Stimulated activated CD4-positive, alpha-beta T cell treated with anti-CD3 and anti-CD28 coated beads, Interleukin-15, amount 100 ng/mL, for 48 hours (primary cell): ENCODE data around the gene RGMA.
A peak's percentile ranks its signal among the peaks of the same experiment; 100 is the strongest.
"Not testable (repeated sequence)": the region's sequence is repeated elsewhere in the genome, so short reads cannot be mapped to it uniquely, and the experiment has no call there.

Experiments
- DNase-seq, 2 donors: peaks; one replicate each; pipeline ENCODE4 v3.0.0-alpha.2; 2020; ENCODE audit warnings: low read depth in 2 of 2

Gene RGMA

DNA sequence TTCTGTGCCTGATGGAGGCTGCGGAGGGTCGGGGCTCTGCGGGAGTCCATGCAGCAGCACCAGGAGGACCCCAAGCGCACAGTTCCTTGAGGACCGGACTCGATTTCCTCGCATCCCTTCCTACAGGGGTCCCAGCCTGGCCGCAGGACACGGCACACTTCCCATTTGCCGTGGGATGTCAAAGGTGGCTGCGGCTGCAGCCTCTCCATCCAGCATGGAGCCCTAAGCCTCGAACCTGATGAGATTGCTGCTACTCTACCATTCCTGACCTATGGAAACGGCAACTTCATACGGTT is 40.6 kb downstream of the RGMA start:
- DNase-seq = no peak

DNA sequence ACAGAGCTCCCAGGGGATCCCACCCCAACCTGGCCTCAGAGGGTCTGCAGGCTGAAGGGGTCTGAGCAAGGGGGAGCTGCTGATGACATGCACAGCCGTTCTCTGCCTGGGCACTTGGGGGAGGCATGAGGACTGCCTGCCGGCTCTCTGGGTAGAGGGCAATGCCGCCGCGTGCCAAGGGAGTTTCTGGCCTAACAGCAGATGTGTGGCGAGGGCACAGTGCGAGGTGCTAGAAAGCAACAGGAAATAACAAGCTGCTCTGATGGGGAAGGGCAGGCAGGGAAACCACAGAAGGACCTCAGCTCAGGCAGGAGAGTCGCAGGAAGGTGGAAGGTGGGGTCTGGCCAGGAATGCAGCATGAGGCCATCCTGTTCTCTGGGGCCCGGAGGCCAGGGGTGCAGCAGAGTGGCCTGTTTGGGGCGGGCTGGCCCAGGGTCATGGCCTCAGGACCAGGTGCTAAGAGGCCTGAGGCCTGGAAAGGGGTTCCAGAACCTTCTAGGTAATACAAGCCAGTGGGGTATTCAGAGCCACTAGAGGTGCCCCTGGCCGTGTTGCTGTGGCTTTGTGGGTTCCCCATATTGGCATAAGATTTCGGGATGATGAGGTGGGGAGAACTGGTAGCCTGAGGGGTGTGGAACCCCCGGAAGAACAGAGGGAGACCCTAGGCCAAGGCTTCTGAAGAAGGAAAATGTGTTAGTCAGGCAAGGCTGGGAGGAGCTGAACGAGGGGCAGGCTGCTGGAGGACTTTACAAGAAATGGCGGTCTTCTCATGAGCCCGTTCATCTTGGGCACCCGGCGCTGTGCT is 41.2 kb downstream of the RGMA start:
- DNase-seq = no peak

DNA sequence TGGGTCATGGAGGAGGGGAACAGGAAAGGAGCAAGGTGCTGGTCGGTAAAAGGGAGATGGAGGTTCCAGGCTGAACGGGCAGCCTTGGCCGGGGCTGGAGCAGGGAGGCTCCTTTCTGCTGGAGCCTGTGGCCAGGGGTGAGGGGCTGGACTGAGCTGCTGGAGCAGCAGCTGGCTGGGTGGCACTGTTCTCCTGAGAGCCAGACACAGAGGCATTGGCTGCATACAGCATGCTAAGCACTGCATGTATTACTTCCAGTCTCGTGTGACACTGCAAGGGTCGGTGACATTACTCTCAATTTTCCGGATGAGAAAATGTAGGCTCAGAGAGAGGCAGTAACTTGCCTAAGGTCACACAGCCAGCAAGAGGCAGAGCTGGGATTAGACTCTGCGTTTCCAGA is 42.3 kb downstream of the RGMA start:
- DNase-seq = no peak

DNA sequence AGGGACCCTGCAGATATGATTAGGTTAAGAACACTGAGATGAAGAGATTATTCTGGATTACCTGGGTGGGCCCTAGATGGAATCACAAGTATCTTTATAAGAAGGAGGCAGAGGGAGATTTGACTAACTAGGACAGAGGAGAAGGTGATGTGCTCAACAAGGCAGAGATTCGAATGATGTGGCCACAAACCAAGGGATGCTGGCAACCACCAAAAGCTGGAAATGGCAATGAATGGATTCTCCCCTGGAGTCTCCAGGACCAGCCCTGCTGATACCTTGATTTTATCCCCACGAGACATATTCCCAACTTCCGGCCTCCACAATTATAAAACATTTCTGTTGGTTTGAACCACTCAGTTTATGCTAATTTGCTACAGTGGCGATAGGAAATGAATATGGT is 42.9 kb downstream of the RGMA start:
- DNase-seq = no peak

DNA sequence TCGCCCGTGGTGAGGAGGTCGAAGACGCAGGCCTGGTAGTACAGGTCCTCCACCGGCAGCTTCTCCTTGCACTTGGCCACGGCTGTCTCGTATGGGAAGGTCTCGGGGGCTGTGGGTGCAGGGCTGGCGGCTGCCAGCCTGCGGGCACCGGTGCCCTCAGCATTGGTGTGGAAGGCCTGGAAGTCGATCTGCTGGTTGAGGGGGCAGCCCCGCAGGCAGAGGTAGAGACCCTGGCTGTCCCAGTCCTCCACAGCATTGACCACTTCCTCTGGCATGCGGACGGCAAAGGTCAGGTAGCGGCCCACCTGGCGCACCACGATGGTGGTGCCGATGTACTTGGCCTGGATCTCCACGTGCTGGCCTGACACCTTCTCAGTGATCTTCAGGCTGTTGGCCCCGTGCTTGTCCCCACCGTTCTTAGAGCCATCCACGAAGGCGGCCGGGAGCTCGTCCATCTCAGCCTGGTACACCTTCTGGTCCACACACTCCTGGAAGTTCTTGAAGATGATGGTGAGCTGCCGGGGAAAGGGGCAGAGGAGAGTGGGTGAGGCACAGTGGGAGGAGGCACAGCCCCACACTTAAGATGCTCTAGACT is 43.7 kb downstream of the RGMA start:
- no peak for DNase-seq

DNA sequence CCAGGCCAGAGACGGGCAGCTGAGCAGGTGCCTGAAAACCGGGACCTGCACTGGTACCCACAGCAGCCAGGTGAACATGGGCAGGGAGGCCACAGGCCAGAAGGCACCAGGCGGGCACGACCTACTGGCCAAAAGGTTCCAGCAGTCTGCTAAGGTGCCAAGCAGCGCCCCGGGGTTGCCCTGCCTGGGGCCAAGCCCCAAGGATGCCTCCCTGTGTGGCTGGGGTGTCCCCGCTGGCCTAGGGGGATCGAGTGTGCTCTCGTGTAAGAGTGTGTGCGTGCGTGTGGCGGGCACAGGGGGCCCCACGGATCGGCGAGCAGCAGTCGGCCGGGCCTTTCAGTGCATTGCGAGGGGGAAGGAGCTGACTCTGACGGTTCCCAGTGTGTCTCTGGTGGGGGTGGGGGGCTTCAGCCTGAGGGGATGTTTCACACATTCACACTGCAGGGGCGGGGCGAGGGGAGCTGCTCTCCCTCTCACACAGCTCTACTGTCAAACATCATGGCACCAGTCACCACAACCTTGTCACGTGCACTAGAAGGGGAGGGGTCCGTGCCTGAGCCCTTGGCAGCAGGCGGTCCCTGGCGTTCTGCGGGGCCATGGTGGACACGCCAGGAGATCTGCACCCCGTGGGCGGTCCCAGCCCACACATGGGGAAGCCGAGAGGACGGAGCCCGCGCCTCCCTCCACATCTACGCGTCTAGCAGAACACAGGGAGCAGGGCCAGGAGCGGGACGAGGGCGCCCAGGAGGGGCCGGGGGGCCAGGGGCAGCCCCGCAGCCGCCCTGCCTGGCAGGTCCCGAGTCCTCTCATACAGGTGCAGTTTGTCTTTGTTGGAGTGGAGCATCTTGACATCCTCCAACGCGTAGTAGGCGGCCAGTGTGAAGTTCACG is 44.5 kb downstream of the RGMA start:
- no peak for DNase-seq

DNA sequence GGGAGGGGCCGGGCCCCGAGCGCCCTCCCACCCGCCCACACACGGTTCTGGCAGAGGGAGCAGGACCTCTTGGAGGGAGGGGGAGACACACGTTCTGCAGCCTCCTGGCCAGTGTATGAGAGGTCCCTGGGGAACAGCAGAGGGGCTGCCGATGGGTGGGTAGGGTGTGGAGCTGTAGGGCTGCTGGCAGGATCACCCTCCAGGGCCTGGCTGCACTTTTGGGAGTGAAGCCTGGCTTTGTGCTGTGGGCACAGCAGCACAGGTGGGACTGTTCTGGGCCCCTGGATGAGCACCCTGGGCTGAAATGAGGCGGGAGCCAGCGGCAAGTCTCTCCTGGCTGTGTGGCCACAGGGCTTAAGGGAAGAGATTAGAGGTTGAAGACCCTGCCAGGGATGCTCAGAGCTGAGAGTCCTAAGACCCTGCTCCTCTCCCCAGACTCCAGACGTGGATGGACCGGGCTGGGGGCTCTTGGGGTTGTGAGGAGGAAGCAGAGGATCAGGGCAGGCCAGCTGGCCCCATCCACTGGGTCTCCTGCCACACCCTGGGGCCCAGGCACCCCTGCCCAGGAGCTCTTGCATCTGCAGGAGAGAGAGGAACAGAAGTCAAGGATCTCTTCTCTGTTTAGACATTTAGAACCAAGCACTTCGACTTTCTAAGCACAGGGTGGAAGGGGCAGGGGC is 45.2 kb downstream of the RGMA start:
- DNase-seq = no peak

DNA sequence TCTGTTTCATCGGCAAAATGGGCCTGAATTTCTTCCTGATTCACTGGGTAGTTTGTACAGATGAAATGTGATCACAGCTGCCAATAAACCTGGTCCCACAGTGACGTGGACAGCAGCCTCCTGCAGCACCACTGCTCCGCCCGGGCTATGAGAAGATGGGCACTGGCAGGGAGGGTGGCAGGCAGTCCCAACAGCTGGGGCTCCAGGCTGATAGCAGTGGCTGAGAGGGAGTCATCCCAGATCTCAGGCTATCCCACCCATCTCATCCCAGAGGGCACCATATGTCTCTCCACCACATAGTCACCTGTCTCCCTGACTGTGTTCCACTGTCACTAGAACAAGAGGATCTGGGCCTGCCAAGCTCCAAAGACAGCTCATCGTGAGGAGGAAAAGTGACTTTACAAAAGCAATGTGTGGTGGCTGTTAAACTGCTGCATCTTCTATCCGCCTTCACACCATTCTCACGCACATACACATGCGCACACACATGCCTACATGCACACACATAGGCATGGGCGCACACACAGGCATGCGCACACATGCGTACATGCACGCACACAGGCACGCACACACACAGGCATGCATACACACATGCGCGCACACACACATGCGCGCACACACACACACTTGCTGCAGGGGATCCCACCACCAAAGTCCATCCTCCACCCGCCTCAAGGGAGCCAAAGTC is 46.2 kb downstream of the RGMA start:
- DNase-seq = no peak

DNA sequence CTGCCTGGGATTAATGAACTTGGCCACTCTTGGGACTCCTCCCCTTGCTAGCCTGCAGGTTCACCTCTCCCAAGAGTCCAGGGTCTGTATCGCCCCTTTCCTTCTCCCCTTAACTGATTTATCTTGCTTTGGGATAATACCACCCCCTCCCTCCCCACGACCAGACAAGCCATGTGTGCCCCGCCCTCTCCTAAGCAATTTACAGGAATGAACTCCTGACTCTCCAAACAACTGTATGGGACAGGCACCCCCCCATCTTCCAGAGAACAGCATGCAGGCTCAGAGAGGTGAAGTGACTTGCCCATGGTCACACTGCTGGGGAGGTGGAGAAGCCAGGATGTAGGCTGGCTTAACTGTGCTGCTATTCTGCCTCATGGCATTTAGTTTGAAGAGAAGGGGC is 46.8 kb downstream of the RGMA start:
- DNase-seq = no peak

DNA sequence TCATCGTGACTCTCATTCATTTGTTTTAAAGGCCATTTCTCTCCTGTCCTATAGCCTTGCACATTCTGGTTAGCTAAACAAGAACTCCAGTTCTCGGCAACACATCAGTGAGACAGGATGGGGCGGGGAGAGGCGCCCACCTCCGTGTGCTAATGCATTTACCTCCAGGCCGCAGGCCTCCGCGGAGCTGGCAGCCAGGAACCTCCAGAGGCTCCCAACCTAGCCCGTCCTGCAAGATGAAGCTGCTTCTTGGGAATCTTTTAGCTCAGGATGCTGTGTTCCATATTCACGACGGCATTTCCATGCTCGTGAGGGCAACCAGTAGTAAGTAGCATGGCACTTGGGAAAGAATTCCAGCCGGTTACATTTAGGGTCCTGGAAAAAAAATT is 47.9 kb downstream of the RGMA start:
- DNase-seq = no peak

DNA sequence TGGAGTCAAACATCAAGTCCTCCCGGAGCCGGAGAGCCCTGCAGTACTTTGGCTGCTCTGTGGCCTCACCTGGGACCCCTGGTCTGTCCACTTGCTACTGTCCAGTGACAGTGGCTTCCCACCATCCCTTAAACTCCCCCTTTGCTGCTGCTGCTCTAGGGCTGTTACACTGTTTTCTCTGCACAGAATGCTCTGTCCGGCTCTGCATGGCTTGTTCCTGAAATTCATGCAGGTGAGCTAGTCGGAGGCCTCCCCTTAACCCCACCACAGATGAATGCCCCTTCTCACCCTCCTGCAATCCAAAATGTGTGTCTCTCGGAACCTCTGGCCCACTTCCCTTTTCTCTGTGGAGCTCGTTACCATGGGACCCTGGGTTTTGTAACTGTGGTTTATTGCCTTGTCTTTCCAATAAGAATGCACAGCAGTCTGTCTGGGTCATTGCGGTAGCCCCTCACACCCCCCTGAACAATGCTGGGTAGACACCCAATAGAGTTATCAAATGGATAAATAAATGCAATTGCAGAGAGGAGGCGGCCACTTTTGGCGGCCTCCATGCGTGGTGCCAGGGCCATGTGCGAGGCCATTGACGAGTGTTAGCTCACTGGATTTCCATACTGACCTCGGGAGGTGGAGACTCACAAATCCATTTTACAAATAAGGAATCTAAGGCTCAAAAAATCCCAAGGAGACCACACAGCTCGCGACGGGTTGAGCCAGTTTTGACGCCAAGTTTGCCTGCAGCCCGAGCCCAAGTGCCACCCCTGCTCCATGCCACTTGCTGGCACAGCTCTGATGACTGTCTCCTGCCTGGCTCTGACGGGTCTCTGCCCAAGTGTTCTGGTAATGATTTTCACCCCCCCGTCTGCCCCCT is 48.5 kb downstream of the RGMA start:
- DNase-seq = no peak

DNA sequence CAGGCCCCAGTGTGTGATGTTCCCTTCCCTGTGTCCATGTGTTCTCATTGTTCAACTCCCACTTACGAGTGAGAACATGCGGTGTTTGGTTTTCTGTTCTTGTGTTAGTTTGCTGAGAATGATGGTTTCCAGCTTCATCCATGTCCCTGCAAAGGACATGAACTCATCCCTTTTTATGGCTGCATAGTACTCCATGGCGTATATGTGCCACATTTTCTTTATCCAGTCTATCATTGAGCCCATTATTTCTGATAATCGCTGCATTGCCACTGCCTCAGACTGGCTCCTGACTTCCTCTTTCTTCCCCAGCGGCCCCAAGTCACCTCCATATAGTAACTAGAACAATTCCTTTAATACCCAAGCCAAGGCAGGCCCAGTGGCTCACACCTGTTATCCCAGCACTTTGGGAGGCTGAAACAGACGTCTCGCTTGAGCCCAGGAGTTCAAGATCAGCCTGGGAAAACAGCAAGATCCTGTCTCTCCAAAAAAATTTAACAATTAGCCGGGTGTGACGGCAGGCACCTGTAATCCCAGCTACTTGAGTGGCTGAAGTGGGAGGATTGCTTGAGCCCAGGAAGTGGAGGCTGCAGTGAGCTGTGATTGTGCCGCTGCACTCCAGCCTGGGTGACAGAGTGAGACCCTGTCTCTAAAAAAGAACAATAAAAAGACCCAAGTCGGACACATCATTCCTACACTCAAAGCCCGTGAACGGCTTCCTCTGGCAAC is 49.3 kb downstream of the RGMA start:
- DNase-seq = not testable (repeated sequence)

DNA sequence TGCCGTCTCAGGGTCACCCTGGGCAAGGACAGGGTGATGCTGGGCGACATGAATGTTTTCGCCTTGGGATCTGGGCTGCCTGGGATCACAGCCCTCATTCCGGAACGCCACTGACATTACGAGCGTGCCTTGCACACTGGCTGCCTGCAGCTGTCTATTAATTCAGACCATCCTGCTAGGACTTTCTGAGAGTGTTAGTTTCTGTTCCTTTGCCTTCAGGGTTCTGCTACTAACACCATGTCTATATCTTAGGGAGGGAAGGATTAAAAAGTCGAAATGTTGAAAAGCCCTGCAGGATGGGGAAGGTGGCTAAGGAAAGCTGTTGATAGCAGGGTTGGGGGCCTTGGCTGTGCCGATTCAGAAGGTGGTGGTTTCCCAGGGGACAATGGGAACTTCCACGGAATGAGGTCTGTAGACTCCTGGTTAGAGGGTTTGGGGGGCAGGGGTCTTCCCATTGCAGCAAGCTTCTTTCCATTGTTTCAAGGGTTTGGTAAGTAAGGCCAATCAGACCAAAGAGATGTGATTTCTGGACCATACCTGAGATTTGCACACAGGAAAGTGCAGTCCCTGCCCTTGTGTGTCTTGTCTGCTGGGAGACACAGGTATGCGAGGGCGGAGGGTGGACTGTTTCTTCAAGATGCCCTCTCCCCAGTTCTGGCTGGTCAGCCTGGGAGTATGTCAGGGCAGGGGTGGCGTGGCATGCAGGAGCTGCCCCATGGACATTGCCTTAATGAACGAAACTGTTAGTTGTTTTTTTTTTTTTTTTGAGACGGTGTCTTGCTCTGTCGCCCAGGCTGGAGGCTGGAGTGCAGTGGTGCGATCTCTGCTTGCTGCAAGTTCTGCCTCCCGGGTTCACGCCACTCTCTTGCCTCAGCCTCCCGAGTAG is 50.9 kb downstream of the RGMA start:
- no peak for DNase-seq

DNA sequence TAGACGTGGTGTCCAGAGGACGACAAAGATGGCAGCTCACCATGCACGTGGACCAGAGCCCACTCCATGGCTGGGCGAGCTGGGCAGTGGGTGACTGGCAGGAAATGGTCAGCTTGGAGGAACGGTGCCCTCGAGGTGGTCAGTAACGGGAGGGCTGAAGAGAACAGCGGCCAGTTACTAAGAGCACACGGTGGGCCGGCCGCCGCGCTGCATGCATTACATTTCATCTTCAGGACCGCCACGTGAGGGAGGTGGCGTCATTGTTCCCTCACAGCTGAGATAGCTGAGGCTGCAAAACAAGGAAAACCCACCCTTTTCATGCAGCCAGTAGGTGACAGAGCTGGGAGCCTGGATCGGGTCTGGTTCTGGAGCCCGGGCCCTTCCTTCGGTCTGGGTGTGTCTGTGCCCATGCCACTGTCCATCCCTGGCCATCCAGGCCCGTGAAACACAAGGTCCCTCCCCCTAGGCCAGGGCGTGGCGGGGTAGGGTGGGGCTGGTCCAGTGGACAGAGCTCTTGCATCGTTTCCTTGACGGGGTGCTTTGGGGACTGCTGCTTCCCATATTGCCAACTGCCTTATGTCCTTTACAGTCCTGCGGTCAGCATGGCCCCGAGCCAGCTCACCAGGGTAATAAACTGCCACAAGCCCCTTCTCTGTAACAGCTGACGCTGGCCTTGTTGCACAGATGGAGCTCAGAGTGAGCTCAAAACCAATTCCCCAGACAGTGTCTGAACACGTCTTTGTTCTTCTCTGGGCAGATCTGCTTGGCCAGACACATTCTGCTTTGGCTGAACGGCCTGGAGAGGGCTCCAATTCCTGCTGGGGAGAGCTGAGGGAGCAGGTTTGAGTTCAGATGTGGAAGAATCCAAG is 51.8 kb downstream of the RGMA start:
- no peak for DNase-seq

DNA sequence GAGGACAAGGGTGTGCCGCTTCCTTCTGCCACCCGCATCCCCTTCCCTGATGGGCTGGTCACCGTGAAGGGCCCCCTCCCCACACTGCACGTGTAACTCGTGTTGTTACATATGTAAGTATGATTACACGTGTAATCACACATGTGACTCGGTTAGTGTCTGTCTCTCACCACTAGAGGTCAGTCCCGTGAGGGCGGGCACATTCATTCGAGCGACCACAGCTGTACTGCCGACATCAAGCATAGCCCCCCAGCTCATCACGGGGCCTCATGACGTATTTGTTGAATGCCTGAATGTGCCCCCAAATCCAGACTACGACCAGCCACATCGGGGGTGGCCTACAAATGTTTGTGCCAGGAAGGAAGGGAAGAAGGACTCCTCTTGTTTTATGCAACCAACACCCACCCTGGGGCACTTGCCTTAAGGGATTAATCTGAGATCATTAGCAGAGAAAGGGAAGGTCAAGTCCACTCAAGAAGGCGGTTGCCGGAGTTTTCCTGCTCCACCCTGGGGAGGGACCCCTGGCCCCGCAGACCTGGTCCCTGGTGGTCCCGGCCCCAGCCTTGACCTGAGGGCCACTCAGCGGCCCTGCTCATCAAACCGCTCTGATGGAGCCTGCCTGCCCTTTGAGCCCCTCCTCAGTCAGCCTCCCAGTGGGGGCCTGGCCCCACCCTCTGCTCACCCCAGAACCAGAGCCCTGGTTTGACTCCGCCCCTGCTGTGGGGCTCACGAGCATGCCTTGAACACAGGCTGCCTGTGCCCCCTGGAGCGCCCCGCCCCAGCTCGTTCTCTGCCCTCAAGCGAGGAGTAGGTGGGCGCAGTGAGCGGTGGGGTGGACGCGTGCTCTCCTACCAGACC is 52.8 kb downstream of the RGMA start:
- peak in 1 of 2 donors; percentile 31 for DNase-seq

DNA sequence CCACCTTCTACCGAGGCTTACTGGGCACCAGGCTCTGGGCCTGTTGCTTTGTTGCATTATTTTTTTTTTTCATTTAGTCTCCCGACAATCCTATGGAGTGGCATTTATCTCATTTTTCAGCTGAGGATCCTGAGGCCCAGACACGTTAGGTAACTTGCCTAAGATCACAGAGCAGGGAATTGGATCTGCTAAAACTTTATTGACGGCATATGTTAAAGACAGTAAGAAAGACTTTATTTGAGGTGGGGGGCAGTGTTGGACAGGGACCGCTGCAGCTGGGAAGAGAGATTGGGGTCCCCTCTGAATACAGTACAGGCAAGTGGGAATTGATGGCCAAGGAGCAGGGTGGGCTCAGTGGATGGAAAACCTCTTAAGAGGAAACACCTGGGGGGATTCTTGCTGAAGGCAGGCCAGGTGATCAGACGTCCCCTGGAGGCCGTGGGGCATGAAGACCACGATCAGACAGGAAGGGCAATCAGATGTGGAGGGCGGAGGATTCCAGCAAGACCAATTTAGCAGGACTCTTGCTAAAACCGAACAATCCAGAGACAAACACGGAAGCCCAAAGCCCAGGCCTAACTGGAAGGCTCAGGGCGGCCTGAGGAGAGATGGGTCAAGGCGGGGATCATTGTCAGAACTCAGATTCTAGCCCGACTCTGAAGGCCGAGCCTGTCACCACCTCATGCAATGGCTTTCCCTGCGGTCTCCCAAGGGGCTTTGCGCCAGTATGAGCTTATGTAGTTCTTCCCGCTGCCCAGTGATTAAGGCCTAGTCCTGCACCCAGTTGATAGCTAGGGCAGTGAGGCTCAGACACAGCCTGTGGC is 53.7 kb downstream of the RGMA start:
- DNase-seq = no peak
